HFF-Myc (cell line): Measurements from ENCODE around the gene OAT.

Source experiments
- DNase-seq: peaks from one replicate; pipeline ENCODE4 v3.0.0-alpha.2; 2011; ENCODE audit warnings: low read depth; ENCODE audit errors: extremely low read depth
- H3K4me3 ChIP-seq: replicated peaks from 2 replicates; pipeline ENCODE4 v1.5.1; 2011; ENCODE audit warnings: low read depth, mild to moderate bottlenecking, control low read depth, low read length
- CTCF ChIP-seq: IDR thresholded peaks from 2 replicates; pipeline ENCODE4 v1.5.1; 2012; ENCODE audit warnings: mild to moderate bottlenecking, low read depth, low read length, control low read depth; ENCODE audit errors: missing control alignments

Gene OAT

GRCh38 chr10:124384172-124384571, 34.6 kb downstream of the OAT start:
- H3K4me3 ChIP-seq = no peak overlapping the region
- TF ChIP-seq CTCF = no peak
- DNase-seq = no peak

- no peak for TF ChIP-seq CTCF
- DNase-seq = no peak
- H3K4me3 ChIP-seq = no peak overlapping the region
Observed at GRCh38 chr10:124383496-124383895, 35.2 kb downstream of the OAT start.

DNA sequence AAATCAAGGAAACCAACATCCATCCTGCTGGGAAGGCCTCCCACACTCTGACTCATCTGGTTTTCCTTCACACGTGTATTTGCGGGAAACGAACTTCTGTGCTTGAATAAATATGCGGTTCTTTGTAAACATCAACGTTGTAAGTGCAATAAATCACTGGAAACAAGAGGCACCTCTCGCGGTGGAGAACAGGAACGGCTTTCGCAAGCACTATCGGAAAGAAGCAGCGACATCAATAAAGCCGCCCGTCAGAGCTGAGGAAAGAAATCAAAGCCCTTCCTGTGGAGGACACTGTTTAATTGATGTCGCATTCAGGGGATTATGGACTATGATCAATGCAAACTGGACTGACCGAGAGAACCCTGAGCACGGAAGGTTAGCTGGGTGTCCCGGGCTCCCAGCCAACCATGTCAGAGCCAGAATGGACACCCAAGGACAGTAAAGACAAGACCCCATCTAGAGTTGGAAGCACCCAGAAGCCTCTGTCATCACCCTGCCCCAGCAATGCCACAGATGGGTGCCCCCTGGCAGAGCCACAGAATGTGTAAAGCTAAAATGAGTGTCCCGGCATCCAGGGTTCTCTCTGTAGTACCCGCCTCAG, 37.6 kb downstream of the OAT start:
- TF ChIP-seq CTCF = no peak
- no peak overlapping the region for H3K4me3 ChIP-seq
- no peak for DNase-seq

- no peak overlapping the region for H3K4me3 ChIP-seq
- no peak for DNase-seq
- TF ChIP-seq CTCF = no peak
Observed at GRCh38 chr10:124380256-124380995, 38.3 kb downstream of the OAT start.

GRCh38 chr10:124379609-124380193, 39.0 kb downstream of the OAT start:
- H3K4me3 ChIP-seq = no peak overlapping the region
- TF ChIP-seq CTCF = no peak
- DNase-seq = no peak

DNA sequence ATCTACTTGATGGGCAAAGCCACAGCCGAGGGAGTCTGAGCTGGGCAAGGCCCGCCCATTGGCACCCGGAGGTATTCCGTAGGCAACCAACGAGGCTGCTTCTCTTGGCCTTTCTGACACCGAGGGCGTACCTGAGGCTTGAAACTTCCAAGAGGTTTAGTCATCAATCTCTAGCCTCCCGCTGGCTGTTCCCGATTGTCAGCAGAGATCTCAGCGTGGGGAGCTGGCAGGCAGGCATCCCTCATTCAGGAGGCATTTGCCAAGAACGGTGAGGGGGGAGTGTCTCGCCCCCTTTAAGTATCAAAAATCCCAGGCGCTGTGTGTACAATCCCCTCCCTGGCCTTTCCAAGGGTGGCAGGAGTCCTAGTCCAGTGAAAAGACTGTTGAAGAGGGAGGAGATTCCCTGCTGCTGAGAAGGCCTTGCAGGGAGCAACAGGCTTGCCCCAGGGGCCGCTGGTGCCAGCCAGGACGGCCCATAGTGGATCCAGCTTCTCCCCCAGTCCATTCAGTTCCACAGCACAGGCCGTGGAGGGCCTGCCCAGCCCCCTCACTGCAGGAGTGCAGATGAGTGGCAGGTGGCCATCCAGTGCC, 39.7 kb downstream of the OAT start:
- no peak for TF ChIP-seq CTCF
- H3K4me3 ChIP-seq = no peak overlapping the region
- DNase-seq = no peak
